HUDEP-2 (cell line): ENCODE results near the gene TXNRD1.

Experiments used
- DNase-seq, 76 experiments: peaks; one replicate each; lab custom pipeline; 2025; ENCODE audit not compliant: unreplicated experiment in 76 of 76; lab: John Stamatoyannopoulos, UW

The TXNRD1 gene

DNA sequence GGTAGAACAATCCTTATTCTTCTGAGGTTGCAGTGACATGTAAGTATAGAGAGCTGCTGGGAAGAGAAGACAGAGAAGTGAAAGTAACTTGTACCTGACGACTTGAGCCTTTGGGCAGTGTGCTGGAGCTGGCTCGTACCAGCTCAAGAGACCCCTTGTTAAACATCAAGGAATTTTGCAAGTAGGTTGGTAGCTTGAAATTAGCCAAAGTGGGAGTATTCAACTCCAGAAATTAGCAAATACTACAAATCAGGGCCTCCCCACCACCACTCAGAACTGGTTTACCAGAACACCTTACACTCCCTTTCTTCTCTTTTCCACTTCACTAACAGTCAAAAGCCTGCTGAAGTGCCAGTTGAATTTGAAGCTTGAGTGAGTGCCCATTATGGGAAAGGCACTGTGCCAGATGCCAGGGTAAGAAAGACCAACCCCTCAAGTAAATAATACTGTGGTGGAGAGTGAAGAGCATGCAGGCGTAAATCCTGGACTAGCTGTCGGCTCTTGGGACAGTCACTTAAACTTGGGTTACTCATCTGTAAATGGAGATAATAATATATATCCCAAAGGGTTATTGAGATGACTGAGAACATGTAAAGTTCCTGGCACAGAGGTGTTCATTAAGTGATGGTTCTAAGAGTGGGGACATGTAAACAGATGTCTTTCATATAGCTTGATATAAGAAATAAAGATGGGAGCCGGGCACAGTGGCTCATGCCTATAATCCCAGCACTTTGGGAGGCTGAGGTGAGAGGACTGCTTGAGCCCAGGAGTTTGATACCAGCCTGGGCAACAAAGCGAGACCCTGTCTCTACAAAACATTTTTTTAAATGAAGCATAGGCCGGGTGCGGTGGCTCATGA is 60.9 kb downstream of the TXNRD1 start:
- DNase-seq = no peak

DNA sequence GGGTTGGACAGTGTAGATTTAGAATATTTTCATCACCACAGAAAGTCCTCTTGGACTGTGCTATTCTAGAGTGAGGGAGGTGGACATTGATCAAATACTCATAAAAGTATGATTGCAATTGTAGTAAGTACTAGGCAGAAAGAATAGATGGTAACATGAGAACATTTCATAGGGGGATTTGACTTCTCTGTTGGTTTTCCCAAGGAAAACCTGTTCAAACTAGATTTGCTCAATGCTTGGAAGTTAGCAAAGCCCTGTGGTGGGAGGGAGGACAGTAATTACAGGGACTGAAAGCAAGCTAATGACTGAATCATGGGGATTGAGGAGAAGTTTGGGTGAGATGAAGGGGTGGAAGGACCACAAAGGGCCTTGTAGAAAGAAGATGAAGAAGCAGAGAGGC is 63.6 kb downstream of the TXNRD1 start:
- no peak for DNase-seq

DNA sequence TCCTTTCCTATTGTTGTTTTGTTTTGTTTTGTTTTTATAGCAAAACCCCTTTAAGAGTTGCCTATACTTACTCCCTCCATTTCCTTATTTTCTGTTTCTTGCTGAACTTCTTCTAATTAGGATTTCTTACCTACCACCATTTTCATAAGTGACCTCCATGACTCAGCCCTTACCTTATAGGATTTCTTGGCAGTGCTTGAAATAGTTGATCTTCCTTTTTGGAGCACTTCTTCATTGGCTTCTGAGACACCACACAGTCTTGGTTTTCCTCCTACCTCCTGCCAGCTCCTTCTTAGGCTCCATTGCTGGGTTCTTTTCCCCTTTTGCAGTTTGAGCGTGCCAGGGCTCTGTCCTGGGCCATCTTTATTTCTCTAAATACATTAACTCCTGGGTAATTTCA is 64.5 kb downstream of the TXNRD1 start:
- no peak for DNase-seq

DNA sequence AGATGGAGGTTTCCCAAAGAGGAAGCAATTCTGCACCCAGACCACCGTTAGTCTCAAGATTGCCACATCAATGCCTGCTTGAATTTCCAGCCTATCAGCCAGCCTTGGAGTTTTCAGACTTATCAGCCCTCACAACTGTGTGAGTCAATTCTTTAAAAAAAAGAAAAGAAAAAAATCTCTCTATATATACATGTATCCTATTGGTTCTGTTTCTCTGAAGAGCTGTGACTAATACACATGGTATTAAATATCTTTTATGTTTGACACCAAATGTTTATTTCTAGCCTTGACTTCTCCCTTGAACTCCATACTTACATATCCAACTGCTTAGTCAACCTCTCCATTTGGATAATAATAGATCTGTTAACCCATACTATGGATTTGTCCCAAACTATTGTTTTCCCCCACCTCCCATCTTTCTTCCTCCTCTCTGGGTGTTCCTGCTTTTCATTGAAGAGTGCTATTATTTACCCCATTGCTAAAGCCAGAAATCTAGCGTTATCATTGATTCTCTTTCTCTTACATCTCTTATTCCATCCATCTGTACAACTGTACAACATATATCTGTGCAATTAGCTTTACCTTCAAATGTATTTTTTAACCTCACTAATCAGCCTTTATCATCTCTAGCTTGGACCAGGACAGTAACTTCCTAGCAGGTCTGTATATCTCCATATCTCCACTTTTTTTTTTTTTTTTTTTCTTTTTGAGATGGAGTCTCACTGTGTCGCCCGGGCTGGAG is 65.3 kb downstream of the TXNRD1 start:
- peak in 1 of 76 experiments; percentile 3 for DNase-seq

DNA sequence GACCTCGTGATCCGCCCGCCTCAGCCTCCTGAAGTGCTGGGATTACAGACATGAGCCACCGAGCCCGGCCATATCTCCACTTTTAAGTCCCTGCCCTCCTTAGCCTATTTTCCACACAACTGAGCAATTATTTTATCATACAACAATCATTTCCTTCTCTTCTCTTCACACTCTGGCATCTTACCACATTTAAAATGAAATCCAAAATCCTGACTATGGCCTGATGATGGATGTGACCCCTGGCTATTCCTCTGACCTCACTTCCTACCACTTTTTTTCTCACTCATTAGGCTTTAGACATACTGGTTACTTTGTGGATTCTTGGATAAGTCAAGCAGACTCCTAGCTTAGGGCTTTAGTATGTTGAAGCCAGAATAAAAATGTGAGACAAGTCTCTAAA is 66.1 kb downstream of the TXNRD1 start:
- no peak for DNase-seq

DNA sequence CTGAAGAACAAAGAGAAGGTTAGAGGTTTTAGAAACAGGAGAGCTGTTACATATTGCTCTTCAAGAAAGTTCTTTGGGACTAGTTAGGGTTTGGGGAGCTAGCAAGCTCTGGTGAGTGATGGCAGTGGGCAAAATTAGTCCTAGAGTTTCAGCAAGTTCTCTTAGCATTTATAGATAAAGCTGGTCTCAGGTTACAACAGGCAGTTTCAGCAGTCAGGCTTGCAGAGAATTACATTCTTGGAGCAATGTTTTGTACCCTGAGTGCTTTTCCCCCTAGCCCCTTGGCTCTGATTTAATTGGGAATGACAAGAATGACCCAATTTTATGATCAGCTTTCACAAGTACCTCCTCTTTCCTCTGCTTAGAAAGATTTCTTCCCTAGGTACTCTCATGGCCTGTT is 66.5 kb downstream of the TXNRD1 start:
- DNase-seq = no peak

DNA sequence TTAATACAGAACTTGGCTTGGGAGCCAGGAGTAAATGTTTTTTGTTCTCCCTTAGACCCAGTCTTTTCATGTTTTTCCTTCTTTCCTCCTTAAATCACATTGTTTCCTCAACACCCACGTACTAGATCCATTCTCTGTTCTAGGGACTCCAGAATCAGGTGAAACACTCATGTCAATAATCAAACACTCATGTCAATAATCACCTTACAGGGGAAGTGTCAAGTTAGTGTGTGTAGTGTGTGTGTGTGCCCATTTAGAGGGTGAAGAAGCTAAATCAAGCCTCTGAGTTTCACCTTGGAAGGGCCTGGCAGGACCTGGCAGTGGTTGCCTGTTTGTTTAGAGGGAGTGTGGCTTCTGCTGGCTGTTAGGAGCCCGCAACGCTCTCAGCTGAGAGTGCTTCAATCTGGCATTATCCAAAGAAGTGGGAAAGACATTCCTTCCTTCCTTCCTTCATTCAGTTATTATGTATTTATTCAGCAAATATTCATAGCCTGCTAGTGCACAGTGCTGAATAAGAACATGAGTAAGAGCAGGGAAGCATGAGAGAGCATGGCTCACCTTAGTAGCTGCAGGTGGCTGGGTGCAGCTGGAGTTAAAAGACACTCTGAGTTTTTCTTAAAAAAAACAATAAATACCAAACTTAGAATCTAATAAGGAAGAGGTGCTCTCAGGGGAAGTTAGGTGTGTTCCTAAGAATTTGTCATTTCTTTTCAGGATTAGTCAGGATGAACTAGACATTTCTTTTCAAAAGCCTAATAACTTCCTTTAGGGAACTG is 70.3 kb downstream of the TXNRD1 start:
- no peak for DNase-seq

DNA sequence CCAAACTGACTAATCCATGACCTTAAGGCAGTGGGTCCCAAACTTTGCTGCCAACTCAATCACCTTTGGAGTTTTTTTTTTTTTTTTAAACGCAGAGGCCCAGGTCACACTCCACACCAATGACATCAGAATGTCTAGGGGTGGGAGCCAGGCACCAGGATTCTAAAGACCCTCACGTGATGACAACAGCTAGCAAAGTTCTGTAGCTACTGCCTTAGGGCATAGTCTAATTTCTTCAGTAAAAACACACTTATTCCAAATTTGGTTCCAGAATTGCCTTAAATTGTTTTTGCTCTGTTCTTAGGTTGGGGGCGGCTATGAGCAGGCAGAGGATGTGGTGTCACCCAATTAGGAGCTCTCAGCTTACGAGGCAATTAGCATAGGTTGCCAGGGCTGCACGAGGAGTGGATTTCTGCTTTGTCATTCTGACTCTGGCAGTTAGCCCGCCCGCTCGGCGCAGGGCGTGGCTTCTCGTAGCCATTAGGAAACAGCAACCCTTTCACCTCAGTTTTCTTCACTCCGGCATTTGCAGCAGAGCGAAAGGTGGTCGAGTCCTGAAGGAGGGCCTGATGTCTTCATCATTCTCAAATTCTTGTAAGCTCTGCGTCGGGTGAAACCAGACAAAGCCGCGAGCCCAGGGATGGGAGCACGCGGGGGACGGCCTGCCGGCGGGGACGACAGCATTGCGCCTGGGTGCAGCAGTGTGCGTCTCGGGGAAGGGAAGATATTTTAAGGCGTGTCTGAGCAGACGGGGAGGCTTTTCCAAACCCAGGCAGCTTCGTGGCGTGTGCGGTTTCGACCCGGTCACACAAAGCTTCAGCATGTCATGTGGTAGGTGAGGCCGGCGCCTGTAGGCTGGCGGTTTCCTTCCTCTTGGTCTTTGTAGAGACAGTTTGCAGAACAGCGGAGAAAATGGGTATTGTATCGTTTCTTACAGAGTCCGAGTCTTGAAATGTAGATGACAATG is 71.2 kb downstream of the TXNRD1 start:
- peak; percentile 29 to 97 (median 90) for DNase-seq

DNA sequence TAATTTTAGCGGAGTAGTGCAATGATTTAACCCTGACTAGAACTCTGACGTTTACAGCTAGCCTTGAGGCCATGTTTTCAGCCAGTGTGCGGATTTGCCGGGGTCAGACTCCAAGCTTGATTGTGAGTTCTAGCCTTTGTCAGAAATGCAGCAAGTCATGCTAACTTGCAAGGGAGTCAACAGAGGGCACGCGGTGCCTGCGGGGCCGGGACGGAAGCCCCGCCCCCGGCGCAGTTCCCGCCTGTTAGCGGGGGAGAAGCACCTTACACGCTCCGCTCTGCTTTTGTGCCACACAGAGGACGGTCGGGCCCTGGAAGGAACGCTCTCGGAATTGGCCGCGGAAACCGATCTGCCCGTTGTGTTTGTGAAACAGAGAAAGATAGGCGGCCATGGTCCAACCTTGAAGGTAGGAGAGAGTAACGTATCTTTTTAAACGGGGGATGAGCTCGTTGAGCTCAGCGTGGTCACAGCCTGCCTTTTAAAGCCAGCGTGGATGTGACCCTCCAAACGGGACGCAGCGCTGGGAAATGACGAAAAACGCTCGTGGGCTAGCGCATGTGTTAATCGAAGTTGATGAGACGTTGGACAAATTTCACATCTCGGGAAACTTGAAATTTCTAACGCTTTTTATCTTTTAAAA is 73.2 kb downstream of the TXNRD1 start:
- peak; percentile 11 to 92 (median 81) for DNase-seq

DNA sequence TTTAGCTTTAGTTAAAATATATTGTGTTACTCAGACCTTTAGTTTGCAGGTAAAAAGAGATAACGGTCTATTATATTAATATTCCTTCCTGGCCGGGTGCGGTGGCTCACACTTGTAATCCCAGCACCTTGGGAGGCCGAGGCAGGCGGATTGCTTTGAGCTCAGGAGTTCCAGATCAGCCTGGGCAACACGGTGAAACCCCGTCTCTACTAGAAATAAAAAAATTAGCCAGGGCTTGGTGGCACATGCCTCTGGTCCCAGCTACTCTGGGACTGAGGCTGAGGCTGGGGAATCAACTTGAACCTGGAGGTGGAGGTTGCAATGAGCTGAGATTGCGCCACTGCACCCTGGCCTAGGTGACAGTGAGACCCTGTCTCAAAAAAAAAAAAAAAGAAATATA is 74.7 kb downstream of the TXNRD1 start:
- DNase-seq = no peak

DNA sequence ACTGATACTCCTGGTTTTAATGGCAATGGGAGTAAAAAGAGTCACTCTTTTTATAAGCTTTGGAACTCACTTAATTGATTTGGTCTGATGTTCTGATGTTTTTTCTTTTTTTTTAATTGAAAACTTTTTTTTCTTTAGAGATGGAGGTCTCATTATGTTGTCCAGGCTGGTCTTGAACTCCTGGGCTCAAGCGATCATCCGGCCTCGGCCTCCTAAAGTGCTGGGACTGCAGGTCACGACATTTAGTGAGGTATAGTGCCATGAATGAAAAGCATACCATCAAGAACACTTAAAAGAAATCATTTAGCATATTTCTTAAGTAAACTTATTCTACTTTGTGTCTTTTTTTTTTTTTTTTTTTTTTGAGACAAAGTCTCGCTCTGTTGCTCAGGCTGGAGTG is 75.3 kb downstream of the TXNRD1 start:
- no peak for DNase-seq

DNA sequence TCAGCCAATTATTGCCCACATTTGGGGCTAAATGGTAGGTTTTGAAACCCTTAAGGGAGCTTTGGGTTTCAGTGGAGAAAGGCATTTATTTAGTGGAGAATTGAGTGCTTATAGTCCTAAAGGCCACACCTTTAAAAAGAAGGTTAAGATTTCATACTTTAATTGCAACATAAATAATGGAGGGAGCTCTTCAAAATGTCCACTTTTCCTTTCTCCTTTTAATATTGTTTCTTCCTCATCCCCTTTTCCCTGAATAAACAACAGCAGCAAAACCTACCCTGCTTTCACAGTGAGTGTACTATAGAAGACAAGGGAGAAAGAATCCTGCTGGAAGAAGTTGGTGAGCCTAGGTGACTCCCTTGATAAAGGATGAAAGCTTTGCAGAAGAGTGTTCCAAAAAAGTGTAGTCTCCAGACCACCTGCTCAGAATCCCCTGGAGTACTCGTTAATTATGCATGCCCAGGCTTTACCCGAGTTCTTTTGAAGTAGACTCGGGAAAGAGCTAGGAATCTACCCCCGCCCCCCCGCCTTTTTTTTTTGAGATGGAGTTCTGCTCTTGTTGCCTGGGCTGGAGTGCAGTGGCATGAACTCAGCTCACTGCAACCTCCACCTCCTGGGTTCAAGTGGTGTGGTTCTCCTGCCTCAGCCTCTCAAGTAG is 76.4 kb downstream of the TXNRD1 start:
- no peak for DNase-seq

DNA sequence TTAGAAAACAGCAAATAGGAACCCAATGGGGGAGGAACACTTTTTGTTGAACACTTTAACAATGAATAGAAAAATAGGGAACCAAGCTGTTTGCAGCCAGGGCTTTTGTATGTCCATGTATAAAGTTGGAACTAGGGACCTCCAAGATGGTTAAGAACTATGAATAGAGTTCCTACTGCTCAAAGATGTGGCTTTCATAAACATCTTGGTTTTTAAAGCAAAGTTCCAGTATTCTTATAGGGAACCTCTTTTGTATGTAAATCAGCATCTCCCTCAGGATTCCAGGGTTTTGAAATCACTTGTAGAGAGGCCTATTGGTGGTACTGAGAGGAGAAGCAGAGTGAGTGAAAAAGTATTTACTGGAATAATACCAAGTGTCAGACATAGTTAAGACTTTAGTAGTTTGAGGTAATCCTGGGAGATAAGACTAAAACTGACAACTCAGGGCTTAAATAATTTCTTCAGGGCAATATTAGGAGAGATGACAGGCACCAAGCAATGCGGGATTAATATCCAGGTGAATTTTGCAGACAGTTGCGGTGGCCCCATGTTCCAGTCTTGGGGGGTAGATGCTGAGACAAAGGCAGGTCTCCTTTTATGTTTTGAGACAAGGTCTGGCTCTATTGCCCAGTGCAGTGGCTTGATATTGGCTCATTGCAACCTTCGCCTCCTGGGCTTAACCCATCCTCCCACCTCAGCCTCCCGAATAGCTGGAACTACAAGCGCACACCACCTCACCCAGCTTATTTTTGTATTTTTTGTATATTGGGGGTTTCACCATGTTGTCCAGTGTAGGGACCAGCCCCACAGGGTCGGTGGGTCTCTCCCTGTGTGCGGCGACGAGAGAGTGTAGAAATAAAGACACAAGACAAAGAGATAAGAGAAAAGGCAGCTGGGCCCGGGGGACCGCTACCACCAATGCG is 77.6 kb downstream of the TXNRD1 start:
- no peak for DNase-seq

DNA sequence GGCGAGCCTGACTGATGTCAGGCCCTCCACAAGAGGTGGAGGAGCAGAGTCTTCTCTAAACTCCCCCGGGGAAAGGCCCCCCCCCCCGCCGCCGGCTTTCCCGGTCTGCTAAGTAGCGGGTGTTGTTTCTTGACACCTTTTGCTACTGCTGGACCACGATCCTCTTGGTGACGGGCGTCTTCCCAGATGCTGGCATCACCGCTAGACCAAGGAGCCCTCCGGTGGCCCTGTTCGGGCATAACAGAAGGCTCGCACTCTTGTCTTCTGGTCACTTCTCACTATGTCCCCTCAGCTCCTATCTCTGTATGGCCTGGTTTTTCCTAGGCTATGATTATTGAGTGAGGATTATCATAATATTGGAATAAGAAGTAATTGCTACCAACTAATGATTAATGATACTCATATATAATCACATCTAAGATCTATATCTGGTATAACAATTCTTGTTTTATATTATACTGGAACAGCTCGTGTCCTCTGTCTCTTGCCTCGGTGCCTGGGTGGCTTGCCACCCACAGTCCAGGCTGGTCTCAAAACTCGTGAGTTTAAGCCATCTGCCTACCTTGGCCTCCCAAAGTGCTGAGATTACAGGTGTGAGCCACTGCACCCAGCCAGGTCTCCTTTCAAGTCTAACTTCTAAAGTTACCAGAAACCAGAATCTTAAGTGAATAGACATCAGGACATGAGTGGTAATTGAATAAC is 78.7 kb downstream of the TXNRD1 start:
- DNase-seq = peak in 29 of 76 experiments; percentile 1 to 37 (median 14)

DNA sequence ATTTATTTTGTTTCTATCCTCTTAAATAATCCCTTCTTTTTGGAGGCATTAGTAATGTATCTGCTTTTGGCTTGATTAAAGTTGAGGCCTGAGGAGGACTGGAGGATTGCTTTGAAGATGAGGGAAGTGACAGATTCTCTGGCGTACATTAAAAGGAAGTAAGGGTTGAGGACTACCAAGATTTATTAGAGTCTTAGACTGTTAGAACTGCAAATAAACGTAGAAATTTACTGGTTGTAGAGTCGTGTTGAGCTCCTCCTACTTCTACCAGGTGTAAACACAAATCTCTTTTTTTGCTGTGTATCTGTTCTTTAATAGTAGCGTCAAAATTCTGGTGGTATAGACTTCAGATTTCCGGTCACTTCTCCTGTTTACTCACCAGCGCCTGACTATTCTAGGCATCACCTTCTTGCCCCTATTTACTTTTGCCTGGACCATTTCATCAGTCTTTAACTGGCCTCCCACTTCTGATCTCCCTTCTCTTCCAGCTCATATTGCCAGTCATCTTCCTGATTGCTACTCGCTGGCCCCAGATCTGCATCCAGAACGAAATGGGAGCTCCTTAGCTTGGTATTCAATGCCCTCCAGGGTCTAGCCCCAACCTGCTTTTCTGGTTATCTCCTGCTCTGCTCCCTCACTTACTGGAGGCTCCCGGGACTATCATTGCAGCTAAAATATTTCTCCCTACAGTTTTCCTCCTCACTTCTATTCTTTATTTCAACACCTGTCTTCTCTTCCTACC is 79.5 kb downstream of the TXNRD1 start:
- no peak for DNase-seq

DNA sequence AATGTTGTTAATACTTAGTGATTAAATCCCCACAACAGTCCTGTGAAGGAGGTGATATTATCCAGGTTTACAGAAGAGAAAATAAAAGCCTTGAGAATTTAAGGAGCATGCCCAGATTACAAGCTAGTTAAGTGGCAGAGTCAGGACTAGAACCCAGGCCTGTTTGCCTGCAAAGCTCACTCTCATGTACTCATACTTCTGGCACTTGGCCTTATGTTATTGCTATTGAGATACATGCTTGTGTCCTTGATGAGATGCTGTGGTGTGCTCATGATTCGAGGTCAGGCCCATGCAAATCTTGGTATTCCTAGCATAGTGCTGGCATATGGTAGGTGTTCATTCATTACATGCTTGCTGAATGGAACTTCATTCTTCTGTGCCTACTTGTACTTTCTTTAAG is 80.4 kb downstream of the TXNRD1 start:
- no peak for DNase-seq

DNA sequence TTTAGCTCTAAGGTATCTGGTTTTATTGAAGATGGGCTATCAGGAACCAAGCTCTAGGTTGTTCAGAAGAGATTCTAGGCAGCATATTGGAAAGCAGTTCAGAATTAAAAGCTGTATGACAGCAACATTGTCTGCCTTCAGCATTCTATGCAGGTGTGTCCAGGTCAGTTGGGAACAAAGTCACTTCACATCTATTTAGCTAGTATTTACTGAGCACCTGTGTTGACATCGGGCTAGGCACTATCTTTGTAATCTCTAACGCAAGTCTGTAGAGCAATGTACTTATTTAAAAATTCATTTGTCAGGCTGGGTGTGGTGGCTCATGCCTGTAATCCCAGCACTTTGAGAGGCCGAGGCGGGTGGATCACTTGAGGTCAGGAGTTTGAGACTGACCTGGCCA is 81.1 kb downstream of the TXNRD1 start:
- DNase-seq = no peak
